ENCODE measurements around the gene ZNF319.

The ZNF319 gene

GRCh38 chr16:57949013-57949412 is 51.5 kb downstream of the ZNF319 start:
- DNase-seq (ENCODE audit: low spot score): no peak
- no peak overlapping the region for H3K27ac ChIP-seq
- TF ChIP-seq CTCF (conservative IDR thresholded peaks at IDR 0.05; ENCODE audit: low read depth): no peak
- CTCF ChIA-PET: no interaction called here
- POLR2A ChIA-PET (ENCODE audit: low non-redundant PET): no interaction called here

GRCh38 chr16:57948027-57948426 is 52.4 kb downstream of the ZNF319 start:
- no peak for DNase-seq (ENCODE audit: low spot score)
- POLR2A ChIA-PET (ENCODE audit: low non-redundant PET): no interaction called here
- no peak for TF ChIP-seq CTCF (conservative IDR thresholded peaks at IDR 0.05; ENCODE audit: low read depth)
- CTCF ChIA-PET: no interaction called here
- H3K27ac ChIP-seq: no peak overlapping the region

GRCh38 chr16:57947261-57947660 is 53.2 kb downstream of the ZNF319 start:
- TF ChIP-seq CTCF (conservative IDR thresholded peaks at IDR 0.05; ENCODE audit: low read depth): no peak
- DNase-seq (ENCODE audit: low spot score): no peak
- CTCF ChIA-PET: interaction anchor here (0.7 to 1.0 kb wide), 2 partner anchors 9 to 42 kb away, joined by 3 read pairs; no protein-coding TSS in a partner anchor
- H3K27ac ChIP-seq: no peak overlapping the region
- POLR2A ChIA-PET (ENCODE audit: low non-redundant PET): no interaction called here

- ChIA-PET POLR2A (ENCODE audit: low non-redundant PET) (no interaction called here), CTCF (interaction anchor here (1.0 kb wide), 1 partner anchor 43 kb away, joined by 3 read pairs; no protein-coding TSS in a partner anchor)
- TF ChIP-seq CTCF (conservative IDR thresholded peaks at IDR 0.05; ENCODE audit: low read depth): no peak
- DNase-seq (ENCODE audit: low spot score): no peak
- H3K27ac ChIP-seq: no peak overlapping the region
Measured at GRCh38 chr16:57946181-57946801, 54.2 kb downstream of the ZNF319 start.

- ChIA-PET POLR2A (ENCODE audit: low non-redundant PET) (no interaction called here), CTCF (no interaction called here)
- peak; percentile 33; the same call in 1 of the 2 replicates for TF ChIP-seq CTCF (conservative IDR thresholded peaks at IDR 0.05; ENCODE audit: low read depth)
- DNase-seq (ENCODE audit: low spot score): no peak
- H3K27ac ChIP-seq: no peak overlapping the region
Measured at GRCh38 chr16:57945740-57946138, 54.7 kb downstream of the ZNF319 start.

- ChIA-PET POLR2A (ENCODE audit: low non-redundant PET) (no interaction called here), CTCF (no interaction called here)
- no peak for TF ChIP-seq CTCF (conservative IDR thresholded peaks at IDR 0.05; ENCODE audit: low read depth)
- no peak overlapping the region for H3K27ac ChIP-seq
- DNase-seq (ENCODE audit: low spot score): no peak
Measured at GRCh38 chr16:57944970-57945739, 55.3 kb downstream of the ZNF319 start.
